IMR-90 (cell line): Measurements from ENCODE around the gene ZNF213. TPM values are rescaled to one million over a fixed set of nuclear protein-coding genes. Genes with fewer than 3 reads are reported as not detected.

Experiments used
- ATAC-seq: fragments of 200-7000 bp; cut with Tn5 transposase; 2 replicates; pipeline ENCODE4 v1.9.1; 2020; ENCODE audit warnings: low read depth, mild to moderate bottlenecking, moderate library complexity
- BruUV-seq: library from RNA; stranded (reverse); fragments of 400-500 nt; replicated peaks from 2 replicates; lab custom pipeline; 2021; lab: Mats Ljungman, UMichigan
- CTCF ChIA-PET: fragments of 300-600 bp; formaldehyde crosslinking; extraction: SDS; loops from one replicate; lab custom pipeline; 2021; ENCODE audit warnings: antibody characterized with exemption; lab: Yijun Ruan, JAX
- POLR2A ChIA-PET: fragments of 300-600 bp; sonication (Branson Sonifier 250); formaldehyde crosslinking; loops from one replicate; lab custom pipeline; 2022; ENCODE audit warnings: antibody characterized with exemption; ENCODE audit not compliant: unreplicated experiment; lab: Charles Lee
- DNase-seq: peaks from one replicate; pipeline ENCODE4 v3.0.0; 2013
- H2AFZ ChIP-seq: replicated peaks from 2 replicates; pipeline ENCODE3; 2013; ENCODE audit warnings: low read length, mild to moderate bottlenecking; ENCODE audit not compliant: poor library complexity
- H2AK5ac ChIP-seq: 2 replicates; pipeline ENCODE4 v1.6.1; 2013; ENCODE audit warnings: low read depth, low read length, inconsistent platforms
- H2AK9ac ChIP-seq: replicated peaks from 2 replicates; pipeline ENCODE3; 2013; ENCODE audit warnings: mild to moderate bottlenecking, low read depth, low read length, moderate library complexity; ENCODE audit not compliant: poor library complexity
- H2BK120ac ChIP-seq: 2 replicates; pipeline ENCODE4 v1.6.1; 2013; ENCODE audit warnings: low read depth, low read length, inconsistent platforms
- H2BK15ac ChIP-seq: 3 replicates; pipeline ENCODE4 v1.6.1; 2013; ENCODE audit warnings: low read depth, low read length, inconsistent platforms
- H2BK20ac ChIP-seq: 2 replicates; pipeline ENCODE4 v1.6.1; 2013; ENCODE audit warnings: low read depth, mild to moderate bottlenecking, inconsistent platforms, low read length, moderate library complexity
- H2BK5ac ChIP-seq: 2 replicates; pipeline ENCODE4 v1.6.1; 2013; ENCODE audit warnings: mild to moderate bottlenecking, low read depth, low read length, inconsistent platforms; ENCODE audit not compliant: poor library complexity, severe bottlenecking
- H3K14ac ChIP-seq: replicated peaks from 2 replicates; pipeline ENCODE4 v1.6.1; 2013; ENCODE audit warnings: low read depth, low read length, inconsistent platforms
- H3K18ac ChIP-seq: 2 replicates; pipeline ENCODE4 v1.6.1; 2013; ENCODE audit warnings: low read depth, low read length, control low read depth
- H3K23ac ChIP-seq: 2 replicates; pipeline ENCODE4 v1.6.1; 2013; ENCODE audit warnings: low read depth, low read length, inconsistent platforms
- H3K27ac ChIP-seq: 2 replicates; pipeline ENCODE4 v1.5.1; 2013; ENCODE audit warnings: mild to moderate bottlenecking, control low read depth, low read length; ENCODE audit not compliant: insufficient read depth
- H3K27me3 ChIP-seq: 2 replicates; pipeline ENCODE4 v1.6.1; 2013; ENCODE audit warnings: low read length; ENCODE audit not compliant: control insufficient read depth, insufficient read depth
- H3K36me3 ChIP-seq: 2 replicates; pipeline ENCODE4 v1.6.1; 2013; ENCODE audit warnings: low read length, mixed read lengths; ENCODE audit not compliant: control insufficient read depth, insufficient read depth
- H3K4ac ChIP-seq: 2 replicates; pipeline ENCODE4 v1.6.1; 2013; ENCODE audit warnings: low read depth, low read length, inconsistent platforms
- H3K4me1 ChIP-seq: 2 replicates; pipeline ENCODE4 v1.6.1; 2013; ENCODE audit warnings: low read length, mixed read lengths; ENCODE audit not compliant: control insufficient read depth, insufficient read depth
- H3K4me2 ChIP-seq: 2 replicates; pipeline ENCODE4 v1.6.1; 2013; ENCODE audit warnings: low read depth, mild to moderate bottlenecking, control low read depth, low read length, moderate library complexity
- H3K4me3 ChIP-seq: 2 replicates; pipeline ENCODE4 v1.5.1; 2013; ENCODE audit warnings: low read depth, mild to moderate bottlenecking, control low read depth, low read length, moderate library complexity; ENCODE audit not compliant: insufficient read depth
- H3K56ac ChIP-seq: 2 replicates; pipeline ENCODE4 v1.6.1; 2013; ENCODE audit warnings: low read length, inconsistent platforms; ENCODE audit not compliant: insufficient read depth; ENCODE audit errors: extremely low read depth
- H3K79me1 ChIP-seq, 2 experiments: 2 replicates each; pipeline ENCODE4 v1.6.1; 2013; ENCODE audit warnings: low read length in 2 of 2, inconsistent platforms in 1 of 2, low read depth in 1 of 2
- H3K9ac ChIP-seq: 2 replicates; pipeline ENCODE4 v1.6.1; 2013; ENCODE audit warnings: low read depth, low read length, control low read depth
- H3K9me1 ChIP-seq: 2 replicates; pipeline ENCODE4 v1.6.1; 2013; ENCODE audit warnings: low read length, inconsistent platforms; ENCODE audit not compliant: insufficient read depth
- H3K9me3 ChIP-seq: 2 replicates; pipeline ENCODE4 v1.6.1; 2013; ENCODE audit warnings: low read length; ENCODE audit not compliant: control insufficient read depth, insufficient read depth
- H4K20me1 ChIP-seq: 2 replicates; pipeline ENCODE4 v1.6.1; 2013; ENCODE audit warnings: low read length, inconsistent platforms; ENCODE audit not compliant: insufficient read depth
- H4K5ac ChIP-seq: 2 replicates; pipeline ENCODE4 v1.6.1; 2013; ENCODE audit warnings: mild to moderate bottlenecking, low read depth, low read length, control low read depth
- H4K8ac ChIP-seq, 2 experiments: 2 replicates each; pipeline ENCODE4 v1.6.1; 2013; ENCODE audit warnings: low read depth in 2 of 2, low read length in 2 of 2, control low read depth in 1 of 2, inconsistent platforms in 1 of 2
- H4K91ac ChIP-seq: 2 replicates; pipeline ENCODE4 v1.6.1; 2013; ENCODE audit warnings: low read depth, low read length, inconsistent platforms; ENCODE audit not compliant: insufficient read depth
- POLR2A ChIP-seq: IDR thresholded peaks from 2 replicates; pipeline ENCODE4 v1.6.1; 2012; ENCODE audit warnings: mild to moderate bottlenecking, low read depth, low read length
- WGBS, 2 experiments: methylation state at CpG; one replicate each; pipeline versions ENCODE4 v1.1.5 to v1.1.7; 2013; ENCODE audit warnings: missing lambda C conversion rate in 2 of 2; ENCODE audit not compliant: insufficient read length in 1 of 2; ENCODE audit errors: extremely low coverage in 2 of 2; 5-methylcytosine and 5-hydroxymethylcytosine counted together
- dilution Hi-C: fragments of 300-500 bp; cut with HindIII; formaldehyde crosslinking; loops from one replicate; pipeline ENCODE4 v1.14.3; 2018; ENCODE audit warnings: low sequenced_read_pairs; ENCODE audit not compliant: unreplicated experiment
- in situ Hi-C: fragments of 300-500 bp; cut with MboI; formaldehyde crosslinking; loops from 3 replicates; pipeline ENCODE4 v1.14.3; 2019; ENCODE audit warnings: low sequenced_read_pairs, inconsistent platforms, mixed read lengths
- intact Hi-C: fragments of 100-400 bp; cut with micrococcal nuclease; formaldehyde crosslinking; loops from 2 replicates; pipeline ENCODE4 v1.10.0; 2022
- polyA plus RNA-seq, 3 experiments: library from polyadenylated mRNA; depleted of rRNA; stranded (reverse); fragments of >200 nt; gene quantifications; 2 replicates each; pipeline ENCODE4 v1.2.3, GENCODE V29; 2012; ENCODE audit warnings: low replicate concordance in 1 of 3
- total RNA-seq: library from RNA; depleted of rRNA; stranded (reverse); fragments of >200 nt; gene quantifications from 2 replicates; pipeline ENCODE4 v1.2.3, GENCODE V29; 2012

The ZNF213 gene
- total and polyA plus RNA-seq, 2 of the 4 experiments (the other 2 are of a cell fraction): 0.72 to 4.0 TPM

GRCh38 chr16:3127745-3128144, 7.1 kb upstream of the ZNF213 start:
- Histone ChIP-seq H2BK5ac (no peak overlapping the region), H2BK15ac (no peak overlapping the region), H4K91ac (no peak overlapping the region), H3K9me3 (no peaks in the 10 kb centered on the region), H3K27ac (no peak overlapping the region), H2AK9ac (no peak overlapping the region), H4K5ac (no peak overlapping the region), H2AFZ (no peak overlapping the region), H2BK120ac (no peak overlapping the region), H3K36me3 (peaks cover 11% of the 10 kb centered on the region), H3K4ac (no peak overlapping the region), H3K4me1 (peaks cover 7% of the 10 kb centered on the region), H3K9me1 (0 out of 2 replicates have a peak, but pooled peaks cover 2% of the 10 kb centered on the region), H3K27me3 (no peaks in the 10 kb centered on the region), H2AK5ac (no peak overlapping the region), H3K4me2 (no peak overlapping the region), H3K9ac (no peak overlapping the region), H3K18ac (no peak overlapping the region), H3K56ac (no peak overlapping the region), H2BK20ac (no peak overlapping the region; the same call in 1 of the 2 replicates), H4K8ac (no peak overlapping the region), H3K23ac (no peak overlapping the region), H3K14ac (no peak overlapping the region), H3K79me1 (peaks cover 3 to 33% of the 10 kb centered on the region in 2 experiments; a peak in 2 of 4 replicates), H3K4me3 (no peak overlapping the region), H4K20me1 (peaks cover 5% of the 10 kb centered on the region; the same call in 1 of the 2 replicates)
- ATAC-seq: no peak
- 80% methylated on average over 1 of the region's 6 CpGs; no CpG with 5 or more reads in 1 of the 2 experiments for WGBS, 2 experiments
- no peak for DNase-seq
- no TSS peak for BruUV-seq
- in situ Hi-C loops (no loop called here), intact Hi-C loops (no loop called here), dilution Hi-C loops (no loop called here)
- ChIA-PET CTCF (no interaction called here), POLR2A (no interaction called here)
- TF ChIP-seq POLR2A: no peak
